IMR-90 (cell line): Measurements from ENCODE around the gene PDE4A. TPM values are rescaled to one million over a fixed set of nuclear protein-coding genes. Genes with fewer than 3 reads are reported as not detected.

Source experiments
- ATAC-seq: fragments of 200-7000 bp; cut with Tn5 transposase; 2 replicates; pipeline ENCODE4 v1.9.1; 2020; ENCODE audit warnings: low read depth, mild to moderate bottlenecking, moderate library complexity
- BruUV-seq: library from RNA; stranded (reverse); fragments of 400-500 nt; replicated peaks from 2 replicates; lab custom pipeline; 2021; lab: Mats Ljungman, UMichigan
- CTCF ChIA-PET: fragments of 300-600 bp; formaldehyde crosslinking; extraction: SDS; loops from one replicate; lab custom pipeline; 2021; ENCODE audit warnings: antibody characterized with exemption; lab: Yijun Ruan, JAX
- POLR2A ChIA-PET: fragments of 300-600 bp; sonication (Branson Sonifier 250); formaldehyde crosslinking; loops from one replicate; lab custom pipeline; 2022; ENCODE audit warnings: antibody characterized with exemption; ENCODE audit not compliant: unreplicated experiment; lab: Charles Lee
- DNase-seq: peaks from one replicate; pipeline ENCODE4 v3.0.0; 2013
- H2AFZ ChIP-seq: replicated peaks from 2 replicates; pipeline ENCODE3; 2013; ENCODE audit warnings: low read length, mild to moderate bottlenecking; ENCODE audit not compliant: poor library complexity
- H2AK5ac ChIP-seq: 2 replicates; pipeline ENCODE4 v1.6.1; 2013; ENCODE audit warnings: low read depth, low read length, inconsistent platforms
- H2AK9ac ChIP-seq: replicated peaks from 2 replicates; pipeline ENCODE3; 2013; ENCODE audit warnings: mild to moderate bottlenecking, low read depth, low read length, moderate library complexity; ENCODE audit not compliant: poor library complexity
- H2BK120ac ChIP-seq: 2 replicates; pipeline ENCODE4 v1.6.1; 2013; ENCODE audit warnings: low read depth, low read length, inconsistent platforms
- H2BK15ac ChIP-seq: 3 replicates; pipeline ENCODE4 v1.6.1; 2013; ENCODE audit warnings: low read depth, low read length, inconsistent platforms
- H2BK20ac ChIP-seq: 2 replicates; pipeline ENCODE4 v1.6.1; 2013; ENCODE audit warnings: low read depth, mild to moderate bottlenecking, inconsistent platforms, low read length, moderate library complexity
- H2BK5ac ChIP-seq: 2 replicates; pipeline ENCODE4 v1.6.1; 2013; ENCODE audit warnings: mild to moderate bottlenecking, low read depth, low read length, inconsistent platforms; ENCODE audit not compliant: poor library complexity, severe bottlenecking
- H3K14ac ChIP-seq: replicated peaks from 2 replicates; pipeline ENCODE4 v1.6.1; 2013; ENCODE audit warnings: low read depth, low read length, inconsistent platforms
- H3K18ac ChIP-seq: 2 replicates; pipeline ENCODE4 v1.6.1; 2013; ENCODE audit warnings: low read depth, low read length, control low read depth
- H3K23ac ChIP-seq: 2 replicates; pipeline ENCODE4 v1.6.1; 2013; ENCODE audit warnings: low read depth, low read length, inconsistent platforms
- H3K27ac ChIP-seq: 2 replicates; pipeline ENCODE4 v1.5.1; 2013; ENCODE audit warnings: mild to moderate bottlenecking, control low read depth, low read length; ENCODE audit not compliant: insufficient read depth
- H3K27me3 ChIP-seq: 2 replicates; pipeline ENCODE4 v1.6.1; 2013; ENCODE audit warnings: low read length; ENCODE audit not compliant: control insufficient read depth, insufficient read depth
- H3K36me3 ChIP-seq: 2 replicates; pipeline ENCODE4 v1.6.1; 2013; ENCODE audit warnings: low read length, mixed read lengths; ENCODE audit not compliant: control insufficient read depth, insufficient read depth
- H3K4ac ChIP-seq: 2 replicates; pipeline ENCODE4 v1.6.1; 2013; ENCODE audit warnings: low read depth, low read length, inconsistent platforms
- H3K4me1 ChIP-seq: 2 replicates; pipeline ENCODE4 v1.6.1; 2013; ENCODE audit warnings: low read length, mixed read lengths; ENCODE audit not compliant: control insufficient read depth, insufficient read depth
- H3K4me2 ChIP-seq: 2 replicates; pipeline ENCODE4 v1.6.1; 2013; ENCODE audit warnings: low read depth, mild to moderate bottlenecking, control low read depth, low read length, moderate library complexity
- H3K4me3 ChIP-seq: 2 replicates; pipeline ENCODE4 v1.5.1; 2013; ENCODE audit warnings: low read depth, mild to moderate bottlenecking, control low read depth, low read length, moderate library complexity; ENCODE audit not compliant: insufficient read depth
- H3K56ac ChIP-seq: 2 replicates; pipeline ENCODE4 v1.6.1; 2013; ENCODE audit warnings: low read length, inconsistent platforms; ENCODE audit not compliant: insufficient read depth; ENCODE audit errors: extremely low read depth
- H3K79me1 ChIP-seq, 2 experiments: 2 replicates each; pipeline ENCODE4 v1.6.1; 2013; ENCODE audit warnings: low read length in 2 of 2, inconsistent platforms in 1 of 2, low read depth in 1 of 2
- H3K9ac ChIP-seq: 2 replicates; pipeline ENCODE4 v1.6.1; 2013; ENCODE audit warnings: low read depth, low read length, control low read depth
- H3K9me1 ChIP-seq: 2 replicates; pipeline ENCODE4 v1.6.1; 2013; ENCODE audit warnings: low read length, inconsistent platforms; ENCODE audit not compliant: insufficient read depth
- H3K9me3 ChIP-seq: 2 replicates; pipeline ENCODE4 v1.6.1; 2013; ENCODE audit warnings: low read length; ENCODE audit not compliant: control insufficient read depth, insufficient read depth
- H4K20me1 ChIP-seq: 2 replicates; pipeline ENCODE4 v1.6.1; 2013; ENCODE audit warnings: low read length, inconsistent platforms; ENCODE audit not compliant: insufficient read depth
- H4K5ac ChIP-seq: 2 replicates; pipeline ENCODE4 v1.6.1; 2013; ENCODE audit warnings: mild to moderate bottlenecking, low read depth, low read length, control low read depth
- H4K8ac ChIP-seq, 2 experiments: 2 replicates each; pipeline ENCODE4 v1.6.1; 2013; ENCODE audit warnings: low read depth in 2 of 2, low read length in 2 of 2, control low read depth in 1 of 2, inconsistent platforms in 1 of 2
- H4K91ac ChIP-seq: 2 replicates; pipeline ENCODE4 v1.6.1; 2013; ENCODE audit warnings: low read depth, low read length, inconsistent platforms; ENCODE audit not compliant: insufficient read depth
- CEBPB ChIP-seq: IDR thresholded peaks from 2 replicates; pipeline ENCODE4 v1.6.1; 2012; ENCODE audit warnings: low read depth, low read length, improper control_type of control experiment
- RCOR1 ChIP-seq: IDR thresholded peaks from 2 replicates; pipeline ENCODE4 v1.6.1; 2012; ENCODE audit warnings: mild to moderate bottlenecking, low read length, improper control_type of control experiment; ENCODE audit not compliant: insufficient replicate concordance
- WGBS, 2 experiments: methylation state at CpG; one replicate each; pipeline versions ENCODE4 v1.1.5 to v1.1.7; 2013; ENCODE audit warnings: missing lambda C conversion rate in 2 of 2; ENCODE audit not compliant: insufficient read length in 1 of 2; ENCODE audit errors: extremely low coverage in 2 of 2; 5-methylcytosine and 5-hydroxymethylcytosine counted together
- dilution Hi-C: fragments of 300-500 bp; cut with HindIII; formaldehyde crosslinking; loops from one replicate; pipeline ENCODE4 v1.14.3; 2018; ENCODE audit warnings: low sequenced_read_pairs; ENCODE audit not compliant: unreplicated experiment
- in situ Hi-C: fragments of 300-500 bp; cut with MboI; formaldehyde crosslinking; loops from 3 replicates; pipeline ENCODE4 v1.14.3; 2019; ENCODE audit warnings: low sequenced_read_pairs, inconsistent platforms, mixed read lengths
- intact Hi-C: fragments of 100-400 bp; cut with micrococcal nuclease; formaldehyde crosslinking; loops from 2 replicates; pipeline ENCODE4 v1.10.0; 2022
- polyA plus RNA-seq, 3 experiments: library from polyadenylated mRNA; depleted of rRNA; stranded (reverse); fragments of >200 nt; gene quantifications; 2 replicates each; pipeline ENCODE4 v1.2.3, GENCODE V29; 2012; ENCODE audit warnings: low replicate concordance in 1 of 3
- total RNA-seq: library from RNA; depleted of rRNA; stranded (reverse); fragments of >200 nt; gene quantifications from 2 replicates; pipeline ENCODE4 v1.2.3, GENCODE V29; 2012

The PDE4A gene
- total and polyA plus RNA-seq, 2 of the 4 experiments (the other 2 are of a cell fraction): 1.8 to 7.0 TPM

GRCh38 chr19:10431254-10431942 lies 11.1 kb downstream of the PDE4A start:
- dilution Hi-C loops: no loop called here
- CTCF ChIA-PET: interaction anchor here (1.0 to 1.1 kb wide), 2 partner anchors 14 to 28 kb away, joined by 3 read pairs; partner anchors contain the start of gene CDC37
- Histone ChIP-seq H2AK9ac (peak overlapping the region; percentile 97), H2BK20ac (no peak overlapping the region), H3K4me2 (peak overlapping the region; percentile 92), H4K8ac (peak overlapping the region; percentile 71 to 88; a peak in 3 of 4 replicates), H2BK5ac (no peak overlapping the region), H4K91ac (peak overlapping the region; percentile 41), H3K4ac (peak overlapping the region; percentile 84), H3K56ac (no peak overlapping the region; the same call in 1 of the 2 replicates), H4K20me1 (0 out of 2 replicates have a peak, but pooled peaks cover 5% of the 10 kb centered on the region), H3K18ac (0 out of 2 replicates have a peak overlapping the region, but pooled peaks have one; percentile 18), H3K4me1 (peaks cover 9% of the 10 kb centered on the region), H3K23ac (peak overlapping the region; percentile 89; the same call in 1 of the 2 replicates), H3K9ac (peak overlapping the region; percentile 73), H3K36me3 (peaks cover 4% of the 10 kb centered on the region; the same call in 1 of the 2 replicates), H3K27ac (0 out of 2 replicates have a peak overlapping the region, but pooled peaks have one; percentile 10), H2AFZ (peak overlapping the region; percentile 97), H3K9me3 (no peaks in the 10 kb centered on the region), H4K5ac (peak overlapping the region; percentile 67), H3K14ac (peak overlapping the region; percentile 84), H3K27me3 (peaks cover 7% of the 10 kb centered on the region; the same call in 1 of the 2 replicates), H3K9me1 (peaks cover 3% of the 10 kb centered on the region; the same call in 1 of the 2 replicates), H2BK120ac (0 out of 2 replicates have a peak overlapping the region, but pooled peaks have one; percentile 6), H2AK5ac (peak overlapping the region; percentile 98), H2BK15ac (no peak overlapping the region), H3K4me3 (peak overlapping the region; percentile 48), H3K79me1 (peaks cover 16 to 38% of the 10 kb centered on the region in 2 experiments)
- TF ChIP-seq CEBPB (no peak), RCOR1 (peak; percentile 76)
- POLR2A ChIA-PET: no interaction called here
- intact Hi-C loops: no loop called here
- ATAC-seq (peak; percentile 1), DNase-seq (no peak)
- in situ Hi-C loops: no loop called here
- BruUV-seq: no TSS peak
- 47% methylated on average over 7 of the region's 25 CpGs; no CpG with 5 or more reads in 1 of the 2 experiments for WGBS, 2 experiments
